Glomerular visceral epithelial cell (primary cell): ENCODE measurements around the gene SSPN.

Experiments used
- DNase-seq: peaks from one replicate; pipeline ENCODE4 v3.0.0-alpha.2; 2016; ENCODE audit errors: extremely low spot score

SSPN gene

DNA sequence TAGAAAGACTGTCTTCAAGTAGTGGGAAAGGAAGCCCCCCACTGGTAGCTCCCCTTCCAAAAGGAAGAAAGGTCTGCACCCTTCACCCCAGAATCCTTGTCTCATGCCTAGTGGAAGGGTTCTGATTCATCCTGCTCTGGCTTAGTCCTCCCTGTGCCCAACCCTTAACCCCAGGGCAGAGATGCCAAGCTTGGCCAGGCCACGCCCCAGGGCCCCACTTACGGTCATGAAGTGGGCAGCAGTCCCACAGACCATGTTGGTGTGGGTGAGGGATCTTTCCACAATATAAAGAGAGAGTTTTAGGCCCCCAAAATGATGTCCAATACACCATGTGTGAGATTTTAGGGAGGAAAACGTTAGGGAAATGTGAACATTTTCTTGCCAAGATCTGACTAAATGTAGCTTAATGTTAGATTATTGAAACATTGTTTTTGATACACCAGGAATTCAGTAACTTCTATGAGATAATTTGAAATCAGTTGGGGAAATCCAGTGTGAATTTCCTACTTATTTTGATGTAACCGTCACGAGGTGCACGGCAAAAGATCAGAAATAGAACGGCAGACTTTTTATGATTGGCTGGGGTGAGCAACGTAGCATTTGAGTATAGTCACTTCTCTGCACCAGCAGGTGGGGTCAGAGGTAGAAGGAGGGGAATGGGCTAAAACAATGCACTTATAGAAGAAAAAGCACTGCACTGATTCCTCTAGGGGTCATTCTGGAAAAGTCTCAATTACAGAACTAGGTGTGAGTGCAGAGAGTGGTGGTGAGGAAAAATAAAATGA lies 8.2 kb upstream of the SSPN start:
- no peak for DNase-seq

DNA sequence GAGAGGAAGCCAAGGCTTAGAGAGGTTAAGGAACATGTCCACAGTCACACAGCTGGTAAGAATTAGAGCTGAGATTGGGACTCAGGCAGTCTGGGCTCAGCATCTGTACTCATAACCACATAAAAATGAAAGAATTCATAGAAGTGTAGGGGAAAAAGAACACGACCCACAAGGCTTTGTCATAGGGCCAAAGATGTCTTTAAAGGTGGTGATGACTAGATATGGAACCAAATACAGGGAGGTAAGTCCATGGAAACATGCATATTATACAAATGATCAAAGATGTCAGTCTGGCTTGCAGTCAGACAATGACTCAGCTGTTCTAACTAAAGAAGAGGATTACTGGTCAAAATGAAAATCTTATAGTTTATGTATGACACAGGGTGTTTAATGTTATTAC lies 7.2 kb upstream of the SSPN start:
- peak; percentile 22 for DNase-seq

DNA sequence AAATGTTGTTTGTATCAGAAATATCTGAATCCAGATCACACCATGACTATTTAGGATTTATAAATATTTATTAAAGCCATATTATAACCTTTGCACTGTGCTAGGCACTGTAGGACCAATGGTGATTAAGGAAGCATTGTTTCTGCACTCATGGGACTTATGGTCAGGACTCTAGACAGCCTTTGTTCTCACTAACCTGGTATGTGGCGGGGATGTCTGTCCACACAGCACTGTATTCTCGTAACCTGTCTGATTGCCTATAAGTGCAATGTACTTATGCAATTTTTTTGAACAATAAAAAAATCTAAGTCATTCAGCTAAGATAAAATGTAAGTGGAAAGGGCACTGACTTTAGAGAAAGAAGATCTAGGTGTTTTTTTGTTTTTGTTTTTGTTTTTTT lies 6.7 kb upstream of the SSPN start:
- DNase-seq: no peak

DNA sequence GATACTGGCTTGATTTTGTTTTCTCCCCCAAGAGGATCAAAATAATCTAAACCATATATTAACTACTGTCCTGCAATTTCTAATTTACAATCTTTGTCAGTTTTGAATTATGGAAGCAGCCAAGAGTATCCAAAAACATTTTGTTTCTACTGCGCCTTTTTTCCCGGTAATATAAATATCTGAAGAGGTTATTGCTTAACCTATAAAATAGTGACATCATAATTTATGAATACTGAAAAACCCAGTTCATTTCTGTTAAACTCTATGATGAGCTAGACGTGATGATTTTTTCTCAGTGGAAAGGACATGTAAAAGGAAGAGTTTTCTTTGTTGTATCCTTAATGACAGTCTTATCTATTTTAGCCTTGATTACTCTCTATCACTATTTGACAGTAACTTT lies 3.2 kb upstream of the SSPN start:
- no peak for DNase-seq

DNA sequence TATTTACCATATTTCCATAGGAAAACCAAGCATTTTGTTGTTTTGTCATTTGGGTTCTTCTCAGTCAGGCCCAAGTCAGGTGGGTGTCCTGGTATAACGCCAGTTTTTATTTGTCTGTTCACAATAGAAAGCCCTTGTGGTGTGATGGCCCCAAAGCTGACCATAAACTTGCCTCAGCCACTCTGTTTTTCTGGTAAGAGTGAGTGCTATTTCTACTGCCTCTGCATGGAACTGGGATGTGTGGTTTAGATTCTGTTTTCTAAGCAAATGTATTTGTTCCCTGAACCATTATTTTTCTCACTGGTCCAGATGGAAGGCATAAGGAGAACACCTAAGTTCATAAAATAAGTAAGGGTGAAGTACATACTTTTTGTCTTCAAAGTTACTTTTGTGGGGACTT lies 1.8 kb upstream of the SSPN start:
- DNase-seq: no peak

DNA sequence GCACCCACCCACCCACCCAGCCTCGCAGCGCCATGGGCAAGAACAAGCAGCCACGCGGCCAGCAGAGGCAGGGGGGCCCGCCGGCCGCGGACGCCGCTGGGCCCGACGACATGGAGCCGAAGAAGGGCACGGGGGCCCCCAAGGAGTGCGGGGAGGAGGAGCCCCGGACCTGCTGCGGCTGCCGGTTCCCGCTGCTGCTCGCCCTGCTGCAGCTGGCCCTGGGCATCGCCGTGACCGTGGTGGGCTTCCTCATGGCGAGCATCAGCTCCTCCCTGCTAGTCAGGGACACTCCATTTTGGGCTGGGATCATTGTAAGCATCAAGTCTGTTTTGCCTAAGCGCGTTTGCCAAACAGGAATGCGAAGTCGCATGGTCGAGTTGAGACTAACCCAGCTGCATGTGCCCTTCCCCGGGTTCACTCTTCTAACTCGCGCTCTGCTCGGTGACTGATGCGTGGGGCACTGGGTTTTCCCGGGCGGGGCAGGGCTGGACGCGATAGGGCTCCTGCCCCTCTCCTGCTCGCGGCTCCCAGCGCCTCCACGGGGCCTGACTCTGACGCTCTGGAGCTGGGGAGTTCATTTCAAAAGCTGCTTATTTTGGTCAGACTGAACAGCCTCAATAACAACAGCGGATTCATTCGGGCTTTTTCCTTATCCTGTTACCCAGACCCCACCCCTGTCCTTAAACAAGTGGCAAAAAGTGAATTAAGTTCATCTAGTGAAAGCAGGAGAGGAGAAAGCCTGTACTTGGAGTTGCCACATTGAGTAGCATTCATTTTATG lies 458 bp downstream of the SSPN start:
- DNase-seq: peak; percentile 37

DNA sequence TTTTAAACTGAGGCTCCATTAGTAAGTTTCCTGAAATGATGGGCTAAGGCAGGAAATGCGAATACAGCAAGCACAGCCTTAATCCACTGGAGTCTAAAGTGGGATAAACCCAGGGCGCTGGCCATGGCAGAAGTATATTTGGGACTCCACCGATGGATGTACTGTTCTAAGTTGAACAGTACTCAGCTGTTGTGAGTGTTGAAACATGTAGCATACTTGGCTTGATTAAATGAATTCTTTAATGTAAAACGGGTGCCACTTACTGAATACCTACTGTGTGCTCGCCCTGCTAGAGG lies 996 bp downstream of the SSPN start:
- no peak for DNase-seq

GRCh38 chr12:26197832-26198231 lies 2.5 kb downstream of the SSPN start:
- DNase-seq: no peak

DNA sequence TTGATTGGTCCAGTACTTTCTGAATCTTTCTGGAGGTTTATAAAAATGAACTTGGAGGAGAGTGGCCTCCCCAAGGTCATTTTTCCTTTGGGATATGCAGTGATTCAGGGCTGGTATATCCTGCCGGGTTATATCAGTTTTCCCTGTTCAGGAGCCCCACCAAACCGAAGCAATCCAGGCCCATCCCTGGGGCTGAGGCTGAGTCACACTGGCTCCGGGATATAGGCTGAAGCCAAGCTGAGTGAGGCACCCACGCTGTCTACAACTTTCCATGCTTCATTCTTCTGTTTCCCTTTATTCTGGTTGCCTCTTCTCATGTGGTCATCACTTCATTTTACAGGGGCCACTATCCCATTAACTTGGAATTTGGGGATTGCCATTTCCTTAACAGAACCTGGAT lies 3.4 kb downstream of the SSPN start:
- DNase-seq: peak; percentile 28

DNA sequence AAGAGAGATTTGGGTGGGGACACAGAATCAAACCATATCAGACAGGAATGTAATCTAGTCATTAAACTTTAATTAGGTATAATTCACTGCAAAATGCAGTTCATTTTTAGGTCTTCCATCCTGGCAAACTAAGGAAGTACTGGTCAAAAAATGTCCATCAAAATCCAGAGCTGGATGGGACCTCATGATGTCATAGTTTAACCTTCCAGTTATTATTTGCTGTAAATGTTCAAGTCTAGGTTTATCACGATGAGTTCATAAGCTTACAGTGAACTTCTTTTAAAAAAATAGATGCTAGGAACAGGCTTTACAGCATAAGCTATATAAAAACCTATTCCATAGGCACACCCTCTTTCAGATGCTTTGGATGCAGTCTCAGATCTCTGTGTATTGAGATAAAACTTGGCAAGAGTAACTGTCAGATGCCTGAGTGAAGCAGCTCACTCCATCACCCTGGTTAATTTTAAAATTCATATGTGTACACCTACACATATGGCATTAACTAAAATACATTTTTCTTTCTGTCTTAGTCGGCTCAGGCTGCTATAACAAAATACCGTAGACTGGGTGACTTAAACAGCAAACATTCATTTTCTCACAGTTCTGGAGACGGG lies 7.9 kb downstream of the SSPN start:
- no peak for DNase-seq

DNA sequence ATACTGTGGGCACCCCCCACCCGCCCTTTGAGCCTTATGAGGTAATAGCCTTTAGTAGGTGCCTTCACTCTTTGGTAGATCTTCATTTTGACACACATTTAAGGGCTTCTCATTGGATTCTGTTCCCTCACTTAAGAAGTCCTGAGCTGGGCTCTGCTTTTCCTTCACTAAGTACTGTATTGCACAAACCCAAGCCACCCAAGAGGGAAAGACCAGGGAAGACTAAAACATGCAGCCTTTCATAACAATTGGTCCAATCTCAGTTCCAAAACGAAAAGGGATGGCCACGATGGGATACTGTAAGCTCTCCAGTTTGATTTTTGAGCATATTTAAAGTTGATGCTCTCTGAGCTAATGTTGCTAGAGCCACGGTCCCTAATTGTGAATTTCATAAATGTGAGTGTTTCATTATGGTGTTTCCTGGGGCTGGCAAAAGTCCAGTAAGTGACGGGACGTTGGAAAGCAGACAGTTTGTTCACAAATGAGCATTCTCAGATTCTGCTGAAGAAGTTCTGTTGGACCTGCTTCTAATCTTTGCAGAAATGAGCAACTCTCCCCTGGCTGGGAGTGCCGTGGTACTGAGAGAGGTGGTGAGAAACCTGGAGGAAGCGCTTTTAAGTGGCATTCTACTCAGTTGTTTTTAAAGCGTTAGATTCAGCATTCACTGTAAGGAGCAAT lies 9.4 kb downstream of the SSPN start:
- no peak for DNase-seq

DNA sequence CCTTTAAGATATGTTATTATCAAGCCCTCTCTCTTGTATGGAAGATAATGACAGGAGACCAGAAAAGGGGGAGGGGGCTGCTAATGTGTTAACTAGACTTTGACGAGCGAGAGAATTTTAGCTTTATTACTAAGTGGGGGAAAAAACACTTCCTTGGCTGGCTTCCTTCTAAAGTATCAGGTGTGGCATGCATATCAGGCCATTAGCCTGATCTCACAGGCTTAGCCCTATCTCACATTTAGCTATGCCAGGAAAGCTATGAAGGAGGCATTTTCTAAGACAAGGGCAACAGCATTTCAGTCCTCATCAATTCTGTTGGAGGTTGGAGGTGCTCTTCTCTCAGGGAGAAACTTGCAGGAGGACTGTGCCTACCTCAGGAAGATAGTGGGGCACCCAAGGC lies 9.9 kb downstream of the SSPN start:
- no peak for DNase-seq

- DNase-seq: no peak
Observed at GRCh38 chr12:26205941-26206340, 10.6 kb downstream of the SSPN start.

DNA sequence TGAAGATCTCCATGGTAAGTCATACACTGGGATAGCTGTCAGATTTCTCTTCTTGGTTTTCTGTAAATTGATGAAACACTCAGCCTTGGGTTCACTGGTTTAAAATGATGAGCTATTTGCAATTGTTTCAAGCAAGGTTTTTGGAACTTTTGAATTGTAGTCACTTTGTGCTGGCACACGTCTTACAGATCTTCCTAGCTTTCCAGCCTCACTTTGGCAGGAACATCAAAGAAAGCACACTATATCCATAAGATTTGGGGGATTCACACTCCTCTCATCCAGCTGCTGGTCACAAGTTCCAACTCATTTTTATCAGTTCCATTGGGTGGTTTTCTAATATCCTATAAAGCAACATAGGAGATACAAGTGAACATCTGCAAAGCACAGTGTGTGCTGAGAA lies 16.0 kb downstream of the SSPN start:
- no peak for DNase-seq

DNA sequence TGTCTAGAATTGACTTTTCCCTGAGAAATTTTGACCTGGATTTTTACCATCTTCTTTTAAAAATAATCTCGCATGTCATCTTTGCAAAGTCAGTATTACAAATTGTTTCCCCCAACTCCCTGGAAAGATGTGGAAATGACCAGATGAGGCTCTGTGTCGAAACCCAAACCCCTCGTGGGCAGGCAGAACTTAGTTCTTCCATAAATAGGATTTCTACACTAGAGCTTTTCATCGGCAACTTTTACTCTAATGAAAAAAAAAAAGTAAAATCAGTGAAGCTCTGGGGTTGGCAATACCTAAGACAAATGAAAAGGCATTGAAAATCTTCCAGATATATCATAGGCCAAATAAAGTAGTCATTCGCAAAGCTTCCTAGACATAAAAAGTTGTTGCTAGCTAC lies 17.0 kb downstream of the SSPN start:
- DNase-seq: no peak

DNA sequence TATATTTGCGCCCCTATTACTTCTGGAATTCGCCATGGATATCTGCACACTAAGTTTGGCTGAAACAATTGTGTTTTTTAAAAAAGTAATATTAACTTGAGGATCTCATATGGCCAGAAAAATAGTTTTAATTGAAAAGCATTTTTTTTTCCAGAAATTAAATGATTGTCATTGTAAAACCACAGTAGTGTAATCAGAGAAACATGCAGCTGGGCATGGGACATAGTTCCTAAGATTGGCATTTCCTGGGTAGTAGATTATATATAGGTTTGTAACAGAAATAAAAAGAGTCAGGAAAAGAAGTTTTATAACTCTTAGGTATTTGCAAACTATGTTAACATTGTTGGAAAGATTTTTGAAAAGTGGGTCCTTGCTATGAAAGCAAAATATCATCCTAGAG lies 17.6 kb downstream of the SSPN start:
- no peak for DNase-seq

GRCh38 chr12:26214121-26214520 lies 18.7 kb downstream of the SSPN start:
- no peak for DNase-seq

GRCh38 chr12:26219736-26220135 lies 24.4 kb downstream of the SSPN start:
- no peak for DNase-seq

DNA sequence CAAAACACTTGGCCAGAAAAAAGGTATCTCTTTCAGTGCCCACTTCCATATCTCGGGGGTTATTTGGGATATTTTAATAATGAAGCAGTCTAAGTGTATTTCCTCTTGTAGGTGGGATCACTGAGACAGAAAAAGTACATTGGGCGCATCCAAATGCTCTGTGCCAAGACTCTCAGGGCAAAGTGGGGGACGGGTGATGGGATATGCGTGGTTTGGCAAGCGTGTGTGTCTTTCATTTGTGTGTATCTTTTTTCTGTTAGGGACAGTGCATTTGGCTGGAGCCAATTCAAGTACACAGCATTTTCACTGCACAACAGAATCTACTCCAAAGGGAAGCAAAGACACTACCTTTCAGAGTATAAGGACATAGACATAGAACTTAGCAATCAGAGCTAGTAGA lies 29.3 kb downstream of the SSPN start:
- no peak for DNase-seq

DNA sequence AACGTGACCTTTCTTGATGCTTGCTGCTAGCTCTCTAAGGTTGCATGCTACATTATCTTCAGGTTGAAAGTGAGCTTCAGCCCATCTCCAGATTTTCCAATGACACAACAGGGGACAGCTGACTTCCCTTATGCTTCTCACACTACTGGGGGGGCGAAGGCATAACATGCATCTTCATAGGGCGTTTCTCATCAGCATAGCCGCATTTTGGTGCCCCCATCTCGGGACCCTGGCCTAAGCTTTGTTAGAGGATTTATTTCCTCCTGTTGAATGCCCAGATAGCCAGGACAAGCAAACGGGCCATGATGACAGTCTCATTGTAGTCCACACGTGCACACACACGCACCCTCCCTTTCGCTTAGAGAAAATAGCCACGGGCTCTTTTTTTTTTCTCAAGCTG lies 30.7 kb downstream of the SSPN start:
- DNase-seq: no peak

GRCh38 chr12:26226629-26227360 lies 31.4 kb downstream of the SSPN start:
- peak; percentile 70 for DNase-seq

DNA sequence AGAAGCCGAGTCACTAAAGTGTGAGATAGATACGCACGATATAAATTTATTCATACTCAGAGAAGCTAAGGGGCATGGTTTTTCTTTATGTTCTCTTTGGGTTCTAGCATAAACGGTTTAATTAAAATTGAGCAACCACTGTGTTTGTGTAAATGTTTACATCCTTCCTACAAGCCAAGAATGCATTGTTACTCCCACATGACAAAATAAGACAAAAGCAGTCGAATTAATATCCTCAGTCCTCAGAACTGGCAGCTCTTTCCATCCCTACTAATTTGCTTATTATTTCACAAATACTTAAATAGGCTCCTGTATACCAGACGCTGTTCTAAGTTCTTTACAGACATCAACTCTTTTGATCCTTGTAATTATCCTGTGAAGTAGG lies 32.0 kb downstream of the SSPN start:
- DNase-seq: no peak
